Mesothelial cell of epicardium (in vitro differentiated cells): ENCODE measurements around the gene TRERF1. TPM values are rescaled to one million over a fixed set of nuclear protein-coding genes. Genes with fewer than 3 reads are reported as not detected.

ENCODE experiments used
- DNase-seq, 2 experiments: peaks; one replicate each; pipeline ENCODE4 v3.0.0; 2021; ENCODE audit warnings: low spot score in 2 of 2; ENCODE audit not compliant: unreplicated experiment in 2 of 2
- H3K27ac Mint-ChIP-seq: 2 replicates; pipeline ENCODE4 v1.8.0; 2021; ENCODE audit warnings: mixed read lengths
- H3K27me3 Mint-ChIP-seq: 2 replicates; pipeline ENCODE4 v1.8.0; 2021; ENCODE audit warnings: low read depth, mixed read lengths
- H3K36me3 Mint-ChIP-seq: 2 replicates; pipeline ENCODE4 v1.8.0; 2021; ENCODE audit warnings: mixed read lengths
- H3K4me1 Mint-ChIP-seq: 2 replicates; pipeline ENCODE4 v1.8.0; 2021; ENCODE audit warnings: mixed read lengths
- H3K4me3 Mint-ChIP-seq: 2 replicates; pipeline ENCODE4 v1.8.0; 2021; ENCODE audit warnings: mild to moderate bottlenecking, moderate library complexity, mixed read lengths
- H3K9me3 Mint-ChIP-seq: 2 replicates; pipeline ENCODE4 v1.8.0; 2021; ENCODE audit warnings: mixed read lengths
- CTCF ChIP-seq: fragments of 200-600 bp; sonication (generic); IDR thresholded peaks from one replicate; pipeline ENCODE4 v1.5.0; 2021; ENCODE audit warnings: antibody characterized with exemption; ENCODE audit not compliant: unreplicated experiment
- total RNA-seq: library from RNA; stranded (reverse); gene quantifications from 3 replicates; pipeline ENCODE4 v1.2.1, GENCODE V29; 2021

The TRERF1 gene
- total RNA-seq, 1 donor from 2014 or later: 19.8 TPM

- Mint-ChIP-seq H3K27ac (no peak overlapping the region), H3K9me3 (no peaks in the 10 kb centered on the region), H3K36me3 (peaks cover 29% of the 10 kb centered on the region), H3K4me1 (no peaks in the 10 kb centered on the region), H3K27me3 (no peaks in the 10 kb centered on the region), H3K4me3 (no peak overlapping the region)
- no peak for TF ChIP-seq CTCF
- no peak for DNase-seq
These were observed 212.4 kb downstream of the TRERF1 start for GRCh38 chr6:42239333-42239732.

DNA sequence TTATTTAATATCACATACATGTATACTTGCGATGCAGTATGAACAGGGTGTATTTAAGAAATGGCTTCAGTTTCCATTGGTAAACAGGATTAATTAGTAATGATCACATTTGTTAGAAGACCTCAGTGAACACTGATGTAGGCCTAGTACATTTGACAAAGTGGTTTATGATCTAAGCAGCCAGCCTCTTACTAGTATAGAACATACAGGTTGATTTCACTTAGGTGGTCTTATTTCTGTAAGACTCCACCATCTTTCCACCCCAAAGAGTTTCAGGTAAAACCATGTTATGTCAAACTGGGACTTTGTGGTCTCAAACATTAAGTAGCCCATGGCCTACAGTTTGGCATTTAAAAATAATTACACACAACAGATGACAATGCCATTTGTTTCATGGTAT, 213.9 kb downstream of the TRERF1 start:
- H3K9me3 Mint-ChIP-seq: no peaks in the 10 kb centered on the region
- TF ChIP-seq CTCF: no peak
- DNase-seq: no peak
- H3K36me3 Mint-ChIP-seq: peaks cover 30% of the 10 kb centered on the region
- H3K4me3 Mint-ChIP-seq: no peak overlapping the region
- no peaks in the 10 kb centered on the region for H3K27me3 Mint-ChIP-seq
- no peak overlapping the region for H3K27ac Mint-ChIP-seq
- no peaks in the 10 kb centered on the region for H3K4me1 Mint-ChIP-seq

DNA sequence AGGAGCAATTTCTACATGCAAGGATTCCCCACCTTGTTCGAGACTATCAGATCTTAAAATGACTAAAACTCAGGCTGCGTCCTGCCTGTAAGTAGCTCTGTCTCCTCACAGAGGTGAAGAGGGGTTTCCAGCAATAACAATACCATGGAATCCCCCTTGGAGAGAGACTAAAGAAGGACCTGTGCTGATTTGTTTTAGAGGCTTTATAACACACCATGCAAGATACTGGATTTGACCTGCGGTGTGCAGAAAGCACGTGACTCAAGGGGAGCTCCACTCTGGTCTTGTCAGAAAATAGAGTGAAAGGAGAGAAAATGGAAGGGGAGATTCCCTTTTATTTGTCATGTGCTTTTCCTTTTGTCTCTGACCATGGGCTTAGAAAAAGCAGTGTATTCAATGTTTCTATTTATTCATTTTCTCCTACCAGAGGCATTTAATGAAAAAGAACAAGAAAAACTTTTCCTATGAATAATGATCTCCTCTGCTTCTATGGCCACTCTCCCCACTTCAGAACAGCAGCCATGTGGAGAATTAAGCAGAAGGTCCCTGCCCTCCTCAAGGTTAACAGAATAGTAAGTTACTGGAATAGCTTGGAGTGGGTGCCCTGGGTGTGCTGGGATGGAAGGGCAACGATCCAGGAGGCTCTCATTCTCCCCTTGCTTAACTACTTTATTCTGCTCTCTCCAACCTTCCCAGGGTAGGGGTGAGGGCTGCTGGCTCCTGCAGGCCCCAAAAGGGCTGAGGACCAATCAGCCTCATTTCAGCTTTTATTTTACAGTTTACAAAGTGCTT, 214.8 kb downstream of the TRERF1 start:
- TF ChIP-seq CTCF: no peak
- peaks cover 34% of the 10 kb centered on the region for H3K36me3 Mint-ChIP-seq
- H3K27me3 Mint-ChIP-seq: no peaks in the 10 kb centered on the region
- H3K4me1 Mint-ChIP-seq: no peaks in the 10 kb centered on the region
- no peak overlapping the region for H3K4me3 Mint-ChIP-seq
- H3K9me3 Mint-ChIP-seq: no peaks in the 10 kb centered on the region
- no peak for DNase-seq
- H3K27ac Mint-ChIP-seq: no peak overlapping the region

- Mint-ChIP-seq H3K9me3 (no peaks in the 10 kb centered on the region), H3K27ac (no peak overlapping the region), H3K36me3 (peaks cover 35% of the 10 kb centered on the region), H3K4me1 (no peaks in the 10 kb centered on the region), H3K27me3 (no peaks in the 10 kb centered on the region), H3K4me3 (no peak overlapping the region)
- TF ChIP-seq CTCF: no peak
- DNase-seq: no peak
These were observed 215.7 kb downstream of the TRERF1 start for GRCh38 chr6:42236030-42236429.

DNA sequence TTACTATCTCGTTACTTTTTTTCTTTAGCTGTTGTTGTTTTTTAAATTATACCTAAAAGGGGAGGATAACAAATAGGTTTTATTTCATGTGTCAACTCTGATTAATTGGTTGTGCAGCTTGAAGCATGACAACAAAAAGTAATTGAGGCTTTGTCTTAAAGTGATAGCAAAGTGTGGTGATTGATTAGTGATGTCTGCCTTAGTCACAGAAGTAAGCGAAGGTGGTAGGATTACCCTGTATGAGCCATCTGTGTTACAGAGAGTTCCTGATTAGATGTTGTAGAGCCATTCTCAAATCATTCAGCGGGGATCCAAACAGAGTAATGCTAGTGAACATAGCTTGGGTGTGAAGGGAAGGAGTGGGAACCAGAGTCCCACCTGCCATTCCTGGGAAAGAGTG, 219.7 kb downstream of the TRERF1 start:
- Mint-ChIP-seq H3K27ac (no peak overlapping the region), H3K27me3 (no peaks in the 10 kb centered on the region)

More for the DNA sequence above, 219.7 kb downstream of the TRERF1 start:
- TF ChIP-seq CTCF: no peak
- Mint-ChIP-seq H3K4me3 (no peak overlapping the region), H3K9me3 (no peaks in the 10 kb centered on the region), H3K36me3 (peaks cover 33% of the 10 kb centered on the region), H3K4me1 (no peaks in the 10 kb centered on the region)
- DNase-seq: no peak
